HL-60 (cell line): Measurements from ENCODE around the gene ST8SIA2.
"Not testable (repeated sequence)": the region's sequence is repeated elsewhere in the genome, so short reads cannot be mapped to it uniquely, and the experiment has no call there.

ENCODE experiments used
- DNase-seq, 2 experiments: peaks; one replicate each; pipeline ENCODE4 v3.0.0-alpha.2; 2010 to 2020; ENCODE audit warnings: low read depth in 1 of 2, low spot score in 1 of 2
- H3K27ac ChIP-seq: fragments of 250-450 bp; sonication (Bioruptor Pico); replicated peaks from 2 replicates; pipeline ENCODE4 v1.5.1; 2020; ENCODE audit warnings: mild to moderate bottlenecking, moderate library complexity
- H3K27me3 ChIP-seq: fragments of 250-450 bp; sonication (Bioruptor Pico); 2 replicates; pipeline ENCODE4 v1.5.1; 2021; ENCODE audit warnings: mild to moderate bottlenecking, moderate library complexity; ENCODE audit not compliant: insufficient read depth, poor library complexity, severe bottlenecking
- H3K4me3 ChIP-seq: replicated peaks from 2 replicates; pipeline ENCODE4 v1.5.1; 2011; ENCODE audit warnings: mild to moderate bottlenecking, control low read depth, low read length; ENCODE audit not compliant: insufficient read depth
- CTCF ChIP-seq: IDR thresholded peaks from one replicate; pipeline ENCODE4 v1.5.1; 2011; ENCODE audit warnings: low read length, control low read depth, inconsistent platforms; ENCODE audit not compliant: insufficient read depth
- GABPA ChIP-seq: IDR thresholded peaks from 2 replicates; pipeline ENCODE4 v1.6.1; 2012; ENCODE audit warnings: low read depth
- POLR2AphosphoS5 ChIP-seq: IDR thresholded peaks from 2 replicates; pipeline ENCODE4 v1.6.1; 2012; ENCODE audit warnings: low read depth
- REST ChIP-seq: IDR thresholded peaks from 2 replicates; pipeline ENCODE4 v1.6.1; 2012; ENCODE audit warnings: low read depth; ENCODE audit not compliant: insufficient replicate concordance
- SPI1 ChIP-seq: IDR thresholded peaks from 2 replicates; pipeline ENCODE4 v1.6.1; 2012; ENCODE audit warnings: low read depth, mild to moderate bottlenecking, borderline replicate concordance

The ST8SIA2 gene

GRCh38 chr15:92471288-92471687 lies 77.6 kb downstream of the ST8SIA2 start:
- no peak overlapping the region for H3K4me3 ChIP-seq
- no peak for DNase-seq
- TF ChIP-seq CTCF, result no peak
- no peak for TF ChIP-seq SPI1
- no peak for TF ChIP-seq GABPA
- no peak for TF ChIP-seq REST
- H3K27ac ChIP-seq, result no peak overlapping the region
- H3K27me3 ChIP-seq, result no peaks in the 10 kb centered on the region

- no peak overlapping the region for H3K27ac ChIP-seq
- TF ChIP-seq CTCF (no peak), GABPA (no peak), POLR2AphosphoS5 (no peak), SPI1 (no peak), REST (no peak)
- H3K27me3 ChIP-seq, result peaks cover 3% of the 10 kb centered on the region
- no peak overlapping the region for H3K4me3 ChIP-seq
- DNase-seq, result no peak
These were observed 80.1 kb downstream of the ST8SIA2 start for GRCh38 chr15:92473756-92474155.

GRCh38 chr15:92479730-92480129 lies 86.0 kb downstream of the ST8SIA2 start:
- not testable (repeated sequence) for DNase-seq, H3K27me3 ChIP-seq, H3K4me3 ChIP-seq, H3K27ac ChIP-seq

- no peak for DNase-seq
- Histone ChIP-seq H3K27me3 (peaks cover 3% of the 10 kb centered on the region), H3K4me3 (no peak overlapping the region), H3K27ac (no peak overlapping the region)
- no peak for TF ChIP-seq GABPA
- TF ChIP-seq POLR2AphosphoS5, result no peak
- TF ChIP-seq CTCF, result no peak
These were observed 86.7 kb downstream of the ST8SIA2 start for GRCh38 chr15:92480361-92480760.
